PC-9 (cell line): ENCODE measurements around the gene PRXL2A. TPM values are rescaled to one million over a fixed set of nuclear protein-coding genes. Genes with fewer than 3 reads are reported as not detected.
"Not testable (repeated sequence)": the region's sequence is repeated elsewhere in the genome, so short reads cannot be mapped to it uniquely, and the experiment has no call there.

Experiments used
- BruUV-seq: library from RNA; stranded (reverse); fragments of 400-500 nt; replicated peaks from 2 replicates; lab custom pipeline; 2021; lab: Mats Ljungman, UMichigan
- CTCF ChIA-PET: fragments of 300-600 bp; sonication (Branson Sonifier 250); formaldehyde crosslinking; loops from one replicate; lab custom pipeline; 2022; ENCODE audit warnings: antibody characterized with exemption; lab: Charles Lee
- POLR2A ChIA-PET: fragments of 300-600 bp; sonication (Branson Sonifier 250); formaldehyde crosslinking; loops from one replicate; lab custom pipeline; 2022; ENCODE audit warnings: antibody characterized with exemption; ENCODE audit not compliant: unreplicated experiment; lab: Charles Lee
- DNase-seq, 2 experiments: peaks; one replicate each; pipeline versions ENCODE4 v3.0.0 to v3.0.0-alpha.2; 2015 to 2022; ENCODE audit warnings: mixed read lengths in 1 of 2
- H2AFZ ChIP-seq: fragments of 200-600 bp; sonication (generic); 2 replicates; pipeline ENCODE4 v1.8.1; 2017; ENCODE audit warnings: antibody characterized with exemption
- H3F3A ChIP-seq: fragments of 200-600 bp; sonication (generic); 2 replicates; pipeline ENCODE4 v1.8.1; 2017; ENCODE audit warnings: antibody characterized with exemption, mild to moderate bottlenecking, low read depth; ENCODE audit not compliant: insufficient read depth
- H3K27ac ChIP-seq: fragments of 200-600 bp; sonication (generic); 2 replicates; pipeline ENCODE4 v1.6.1; 2016; ENCODE audit warnings: mixed run types
- H3K27me3 ChIP-seq: fragments of 200-600 bp; sonication (generic); 2 replicates; pipeline ENCODE4 v1.6.1; 2016; ENCODE audit warnings: low read depth, mixed run types; ENCODE audit not compliant: insufficient read depth
- H3K36me3 ChIP-seq: fragments of 200-600 bp; sonication (generic); 2 replicates; pipeline ENCODE4 v1.6.1; 2016; ENCODE audit warnings: low read depth, mixed run types
- H3K4me1 ChIP-seq: fragments of 200-600 bp; sonication (generic); replicated peaks from 2 replicates; pipeline ENCODE4 v1.6.1; 2016; ENCODE audit warnings: mixed run types; ENCODE audit not compliant: insufficient read depth
- H3K4me2 ChIP-seq: fragments of 200-600 bp; sonication (generic); 2 replicates; pipeline ENCODE4 v1.6.1; 2017; ENCODE audit warnings: mixed run types
- H3K4me3 ChIP-seq: fragments of 200-600 bp; sonication (generic); 2 replicates; pipeline ENCODE4 v1.6.1; 2016; ENCODE audit warnings: mixed run types
- H3K79me2 ChIP-seq: fragments of 200-600 bp; sonication (generic); 2 replicates; pipeline ENCODE4 v1.6.1; 2017; ENCODE audit warnings: low read depth, mixed run types
- H3K9me2 ChIP-seq: fragments of 200-600 bp; sonication (generic); 2 replicates; pipeline ENCODE4 v1.8.1; 2017; ENCODE audit warnings: mild to moderate bottlenecking; ENCODE audit not compliant: insufficient read depth
- H3K9me3 ChIP-seq: fragments of 200-600 bp; sonication (generic); 2 replicates; pipeline ENCODE4 v1.8.1; 2016; ENCODE audit warnings: low read depth; ENCODE audit not compliant: insufficient read depth
- H4K20me1 ChIP-seq: fragments of 200-600 bp; sonication (generic); 2 replicates; pipeline ENCODE4 v1.8.1; 2017; ENCODE audit not compliant: insufficient read depth
- CTCF ChIP-seq: fragments of 200-600 bp; sonication (generic); conservative IDR thresholded peaks from 2 replicates; pipeline ENCODE4 v1.6.1; 2017; ENCODE audit warnings: mixed run types, antibody characterized with exemption, mild to moderate bottlenecking, moderate library complexity
- EZH2 ChIP-seq: fragments of 200-600 bp; sonication (generic); IDR thresholded peaks from 2 replicates; pipeline ENCODE4 v1.8.0; 2017; ENCODE audit warnings: antibody characterized with exemption, low read depth
- intact Hi-C: fragments of 100-400 bp; cut with micrococcal nuclease; formaldehyde crosslinking; loops from one replicate; pipeline ENCODE4 v1.10.0; 2022; ENCODE audit not compliant: unreplicated experiment
- total RNA-seq: library from RNA; stranded (reverse); gene quantifications from 2 replicates; pipeline ENCODE4 v1.2.3, GENCODE V29; 2021

The PRXL2A gene
- total RNA-seq, 1 experiment from 2014 or later: 88.7 TPM

- Histone ChIP-seq H4K20me1 (peaks cover 8% of the 10 kb centered on the region), H3K4me3 (no peak overlapping the region), H3K27me3 (no peaks in the 10 kb centered on the region), H3K9me2 (no peaks in the 10 kb centered on the region), H3F3A (peaks cover 3% of the 10 kb centered on the region; the same call in 1 of the 2 replicates), H2AFZ (no peak overlapping the region), H3K9me3 (no peaks in the 10 kb centered on the region), H3K4me2 (no peak overlapping the region), H3K36me3 (peaks cover 14% of the 10 kb centered on the region; the same call in 1 of the 2 replicates), H3K4me1 (0 out of 2 replicates have a peak, but pooled peaks cover 6% of the 10 kb centered on the region), H3K79me2 (peaks cover 28% of the 10 kb centered on the region), H3K27ac (no peak overlapping the region)
- no TSS peak for BruUV-seq
- ChIA-PET POLR2A (no interaction called here), CTCF (no interaction called here)
- no peak for TF ChIP-seq EZH2
- TF ChIP-seq CTCF: no peak
- DNase-seq: no peak
- intact Hi-C loops: no loop called here
These were observed 7.6 kb downstream of the PRXL2A start for GRCh38 chr10:80415734-80416478.

GRCh38 chr10:80416479-80417098 lies 8.2 kb downstream of the PRXL2A start:
- Histone ChIP-seq H2AFZ (no peak overlapping the region), H3K36me3 (peaks cover 18% of the 10 kb centered on the region; the same call in 1 of the 2 replicates), H3K4me2 (no peak overlapping the region), H3K4me3 (no peak overlapping the region), H3F3A (peaks cover 3% of the 10 kb centered on the region; the same call in 1 of the 2 replicates), H3K27me3 (no peaks in the 10 kb centered on the region), H3K9me2 (no peaks in the 10 kb centered on the region), H4K20me1 (peaks cover 8% of the 10 kb centered on the region), H3K27ac (no peak overlapping the region), H3K79me2 (peaks cover 22% of the 10 kb centered on the region), H3K4me1 (no peaks in the 10 kb centered on the region), H3K9me3 (no peaks in the 10 kb centered on the region)
- POLR2A ChIA-PET: no interaction called here
- intact Hi-C loops: no loop called here
- CTCF ChIA-PET: no interaction called here
- TF ChIP-seq EZH2 (no peak), CTCF (no peak)
- no peak for DNase-seq
- BruUV-seq: no TSS peak

- BruUV-seq, H4K20me1 ChIP-seq, H3K4me2 ChIP-seq, H3K9me2 ChIP-seq, POLR2A ChIA-PET, H3K4me3 ChIP-seq, CTCF ChIA-PET, H3K27ac ChIP-seq, H3F3A ChIP-seq, DNase-seq, H3K27me3 ChIP-seq, H3K9me3 ChIP-seq, H2AFZ ChIP-seq, H3K4me1 ChIP-seq, intact Hi-C loops: not testable (repeated sequence)
- Histone ChIP-seq H3K36me3 (peaks cover 18% of the 10 kb centered on the region; the same call in 1 of the 2 replicates), H3K79me2 (peaks cover 16% of the 10 kb centered on the region; the same call in 1 of the 2 replicates)
These were observed 8.9 kb downstream of the PRXL2A start for GRCh38 chr10:80417256-80417655.
